GM10248 (cell line): Measurements from ENCODE around the gene SCN3B.

Experiments used
- CTCF ChIA-PET: fragments of 300-600 bp; sonication (Branson Sonifier 250); formaldehyde crosslinking; extraction: SDS; loops from one replicate; lab custom pipeline; 2021; ENCODE audit warnings: antibody characterized with exemption; lab: Yijun Ruan, JAX
- POLR2A ChIA-PET: fragments of 350-650 bp; sonication (Branson Sonifier 250); formaldehyde crosslinking; extraction: SDS; loops from one replicate; lab custom pipeline; 2020; ENCODE audit warnings: antibody characterized with exemption; lab: Yijun Ruan, JAX
- DNase-seq: peaks from one replicate; pipeline ENCODE4 v3.0.0; 2012; ENCODE audit errors: extremely low spot score
- CTCF ChIP-seq: IDR thresholded peaks from 2 replicates; pipeline ENCODE4 v1.5.1; 2012; ENCODE audit warnings: mild to moderate bottlenecking, low read depth; ENCODE audit errors: extremely low read depth, missing control alignments, control extremely low read depth

Gene SCN3B

GRCh38 chr11:123588864-123589262 is 65.6 kb downstream of the SCN3B start:
- DNase-seq = no peak
- TF ChIP-seq CTCF = no peak
- POLR2A ChIA-PET = no interaction called here
- CTCF ChIA-PET = no interaction called here

- ChIA-PET POLR2A (no interaction called here), CTCF (interaction anchor here (1.5 kb wide), 1 partner anchor 19 kb away, joined by 4 read pairs; no protein-coding TSS in a partner anchor)
- TF ChIP-seq CTCF = no peak
- DNase-seq = no peak
Measured at GRCh38 chr11:123588117-123588863, 66.1 kb downstream of the SCN3B start.

GRCh38 chr11:123587559-123587958 is 66.9 kb downstream of the SCN3B start:
- POLR2A ChIA-PET = no interaction called here
- CTCF ChIA-PET = interaction anchor here (1.5 kb wide), 1 partner anchor 19 kb away, joined by 4 read pairs; no protein-coding TSS in a partner anchor
- no peak for TF ChIP-seq CTCF
- DNase-seq = no peak

- no peak for TF ChIP-seq CTCF
- DNase-seq = no peak
- CTCF ChIA-PET = interaction anchor here (1.4 to 1.6 kb wide), 3 partner anchors 10 to 20 kb away, joined by 4 to 9 read pairs (median 4); no protein-coding TSS in a partner anchor
- POLR2A ChIA-PET = no interaction called here
Measured at GRCh38 chr11:123587044-123587443, 67.4 kb downstream of the SCN3B start.

- POLR2A ChIA-PET = no interaction called here
- TF ChIP-seq CTCF = no peak
- DNase-seq = no peak
- CTCF ChIA-PET = interaction anchor here (1.4 to 1.6 kb wide), 3 partner anchors 10 to 20 kb away, joined by 4 to 9 read pairs (median 4); no protein-coding TSS in a partner anchor
Measured at GRCh38 chr11:123586568-123586967, 67.9 kb downstream of the SCN3B start.

GRCh38 chr11:123585706-123586105 is 68.7 kb downstream of the SCN3B start:
- POLR2A ChIA-PET = no interaction called here
- no peak for DNase-seq
- no peak for TF ChIP-seq CTCF
- CTCF ChIA-PET = interaction anchor here (1.4 to 1.6 kb wide), 2 partner anchors 9 to 11 kb away, joined by 4 to 9 read pairs; no protein-coding TSS in a partner anchor
